ENCODE data around the gene IDH1.

IDH1 gene

DNA sequence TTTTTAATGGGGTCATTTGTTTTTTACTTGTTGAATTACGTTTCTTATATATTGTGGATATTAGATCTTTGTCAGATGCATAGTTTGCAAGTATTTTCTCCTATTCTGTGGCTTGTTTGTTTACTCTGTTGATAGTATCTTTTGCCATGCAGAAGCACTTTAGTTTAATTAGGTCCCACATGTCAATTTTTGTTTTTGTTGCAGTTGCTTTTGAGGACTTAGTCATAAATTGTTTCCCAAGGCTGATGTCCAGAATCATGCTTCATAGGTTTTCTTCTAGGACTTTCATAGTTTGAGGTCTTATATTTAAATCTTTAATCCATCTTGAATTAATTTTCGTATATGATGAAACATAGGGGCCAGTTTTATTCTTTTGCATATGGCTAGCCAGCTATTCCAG, 24.4 kb upstream of the IDH1 start:
- TF ChIP-seq SPI1 (IDR thresholded peaks at IDR 0.05; ENCODE audit: borderline replicate concordance, low read depth) (no peak), GABPA (IDR thresholded peaks at IDR 0.05; ENCODE audit: low read depth) (no peak), POLR2AphosphoS5 (IDR thresholded peaks at IDR 0.05; ENCODE audit: low read depth) (no peak)
- TF ChIP-seq, protein P1, sequence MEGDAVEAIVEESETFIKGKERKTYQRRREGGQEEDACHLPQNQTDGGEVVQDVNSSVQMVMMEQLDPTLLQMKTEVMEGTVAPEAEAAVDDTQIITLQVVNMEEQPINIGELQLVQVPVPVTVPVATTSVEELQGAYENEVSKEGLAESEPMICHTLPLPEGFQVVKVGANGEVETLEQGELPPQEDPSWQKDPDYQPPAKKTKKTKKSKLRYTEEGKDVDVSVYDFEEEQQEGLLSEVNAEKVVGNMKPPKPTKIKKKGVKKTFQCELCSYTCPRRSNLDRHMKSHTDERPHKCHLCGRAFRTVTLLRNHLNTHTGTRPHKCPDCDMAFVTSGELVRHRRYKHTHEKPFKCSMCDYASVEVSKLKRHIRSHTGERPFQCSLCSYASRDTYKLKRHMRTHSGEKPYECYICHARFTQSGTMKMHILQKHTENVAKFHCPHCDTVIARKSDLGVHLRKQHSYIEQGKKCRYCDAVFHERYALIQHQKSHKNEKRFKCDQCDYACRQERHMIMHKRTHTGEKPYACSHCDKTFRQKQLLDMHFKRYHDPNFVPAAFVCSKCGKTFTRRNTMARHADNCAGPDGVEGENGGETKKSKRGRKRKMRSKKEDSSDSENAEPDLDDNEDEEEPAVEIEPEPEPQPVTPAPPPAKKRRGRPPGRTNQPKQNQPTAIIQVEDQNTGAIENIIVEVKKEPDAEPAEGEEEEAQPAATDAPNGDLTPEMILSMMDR (IDR thresholded peaks at IDR 0.05; ENCODE audit: insufficient read depth, low read length): no peak
- TF ChIP-seq, protein P2, sequence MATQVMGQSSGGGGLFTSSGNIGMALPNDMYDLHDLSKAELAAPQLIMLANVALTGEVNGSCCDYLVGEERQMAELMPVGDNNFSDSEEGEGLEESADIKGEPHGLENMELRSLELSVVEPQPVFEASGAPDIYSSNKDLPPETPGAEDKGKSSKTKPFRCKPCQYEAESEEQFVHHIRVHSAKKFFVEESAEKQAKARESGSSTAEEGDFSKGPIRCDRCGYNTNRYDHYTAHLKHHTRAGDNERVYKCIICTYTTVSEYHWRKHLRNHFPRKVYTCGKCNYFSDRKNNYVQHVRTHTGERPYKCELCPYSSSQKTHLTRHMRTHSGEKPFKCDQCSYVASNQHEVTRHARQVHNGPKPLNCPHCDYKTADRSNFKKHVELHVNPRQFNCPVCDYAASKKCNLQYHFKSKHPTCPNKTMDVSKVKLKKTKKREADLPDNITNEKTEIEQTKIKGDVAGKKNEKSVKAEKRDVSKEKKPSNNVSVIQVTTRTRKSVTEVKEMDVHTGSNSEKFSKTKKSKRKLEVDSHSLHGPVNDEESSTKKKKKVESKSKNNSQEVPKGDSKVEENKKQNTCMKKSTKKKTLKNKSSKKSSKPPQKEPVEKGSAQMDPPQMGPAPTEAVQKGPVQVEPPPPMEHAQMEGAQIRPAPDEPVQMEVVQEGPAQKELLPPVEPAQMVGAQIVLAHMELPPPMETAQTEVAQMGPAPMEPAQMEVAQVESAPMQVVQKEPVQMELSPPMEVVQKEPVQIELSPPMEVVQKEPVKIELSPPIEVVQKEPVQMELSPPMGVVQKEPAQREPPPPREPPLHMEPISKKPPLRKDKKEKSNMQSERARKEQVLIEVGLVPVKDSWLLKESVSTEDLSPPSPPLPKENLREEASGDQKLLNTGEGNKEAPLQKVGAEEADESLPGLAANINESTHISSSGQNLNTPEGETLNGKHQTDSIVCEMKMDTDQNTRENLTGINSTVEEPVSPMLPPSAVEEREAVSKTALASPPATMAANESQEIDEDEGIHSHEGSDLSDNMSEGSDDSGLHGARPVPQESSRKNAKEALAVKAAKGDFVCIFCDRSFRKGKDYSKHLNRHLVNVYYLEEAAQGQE (IDR thresholded peaks at IDR 0.05; ENCODE audit: insufficient replicate concordance, low read depth): no peak
- Histone ChIP-seq H3K27ac (replicated peaks) (no peak overlapping the region), H3K27me3 (ENCODE audit: insufficient read depth, poor library complexity, severe bottlenecking) (no peaks in the 10 kb centered on the region), H3K4me3 (replicated peaks; ENCODE audit: insufficient read depth, low read length) (no peak overlapping the region)
- DNase-seq (ENCODE audit: low read depth in 1 of 2, low spot score in 1 of 2): no peak

- no peak overlapping the region for H3K27ac ChIP-seq (replicated peaks)
- DNase-seq (ENCODE audit: low read depth in 1 of 2, low spot score in 1 of 2): no peak
- H3K27me3 ChIP-seq (ENCODE audit: insufficient read depth, poor library complexity, severe bottlenecking): no peaks in the 10 kb centered on the region
- no peak overlapping the region for H3K4me3 ChIP-seq (replicated peaks; ENCODE audit: insufficient read depth, low read length)
- no peak for TF ChIP-seq SPI1 (IDR thresholded peaks at IDR 0.05; ENCODE audit: borderline replicate concordance, low read depth)
- TF ChIP-seq POLR2AphosphoS5 (IDR thresholded peaks at IDR 0.05; ENCODE audit: low read depth): no peak
- no peak for TF ChIP-seq GABPA (IDR thresholded peaks at IDR 0.05; ENCODE audit: low read depth)
- TF ChIP-seq, protein P1 (IDR thresholded peaks at IDR 0.05; ENCODE audit: insufficient read depth, low read length): no peak
Measured at GRCh38 chr2:208278549-208278948, 23.7 kb upstream of the IDH1 start.

DNA sequence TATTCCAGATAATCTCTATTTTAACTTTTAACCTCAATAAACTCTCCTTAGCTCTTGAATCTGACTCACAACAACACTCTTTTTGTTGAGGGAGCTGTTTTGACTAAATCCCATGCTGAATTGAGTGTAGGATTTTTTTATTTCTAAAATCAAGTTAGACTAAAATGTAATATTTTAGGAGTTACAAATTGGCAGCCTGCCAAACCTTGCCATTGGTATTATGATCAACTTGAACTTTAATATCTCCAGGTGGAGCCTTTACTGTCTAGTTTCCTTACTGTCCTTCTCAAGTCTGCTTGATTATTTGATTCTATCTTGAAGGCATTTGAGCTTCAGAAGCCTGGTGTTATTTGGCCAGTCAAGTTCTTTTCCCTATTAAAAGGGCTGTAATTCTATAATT, 19.9 kb upstream of the IDH1 start:
- Histone ChIP-seq H3K4me3 (replicated peaks; ENCODE audit: insufficient read depth, low read length) (no peak overlapping the region), H3K27me3 (ENCODE audit: insufficient read depth, poor library complexity, severe bottlenecking) (no peaks in the 10 kb centered on the region), H3K27ac (replicated peaks) (no peak overlapping the region)
- TF ChIP-seq, protein P2 (IDR thresholded peaks at IDR 0.05; ENCODE audit: insufficient replicate concordance, low read depth): no peak
- TF ChIP-seq POLR2AphosphoS5 (IDR thresholded peaks at IDR 0.05; ENCODE audit: low read depth) (no peak), SPI1 (IDR thresholded peaks at IDR 0.05; ENCODE audit: borderline replicate concordance, low read depth) (no peak), GABPA (IDR thresholded peaks at IDR 0.05; ENCODE audit: low read depth) (no peak)
- TF ChIP-seq, protein P1 (IDR thresholded peaks at IDR 0.05; ENCODE audit: insufficient read depth, low read length): no peak
- no peak for DNase-seq (ENCODE audit: low read depth in 1 of 2, low spot score in 1 of 2)

- Histone ChIP-seq H3K27me3 (ENCODE audit: insufficient read depth, poor library complexity, severe bottlenecking) (no peaks in the 10 kb centered on the region), H3K27ac (replicated peaks) (no peak overlapping the region), H3K4me3 (replicated peaks; ENCODE audit: insufficient read depth, low read length) (no peak overlapping the region)
- DNase-seq (ENCODE audit: low read depth in 1 of 2, low spot score in 1 of 2): no peak
- TF ChIP-seq GABPA (IDR thresholded peaks at IDR 0.05; ENCODE audit: low read depth) (no peak), SPI1 (IDR thresholded peaks at IDR 0.05; ENCODE audit: borderline replicate concordance, low read depth) (no peak), POLR2AphosphoS5 (IDR thresholded peaks at IDR 0.05; ENCODE audit: low read depth) (no peak)
- TF ChIP-seq, protein P2 (IDR thresholded peaks at IDR 0.05; ENCODE audit: insufficient replicate concordance, low read depth): no peak
- TF ChIP-seq, protein P1 (IDR thresholded peaks at IDR 0.05; ENCODE audit: insufficient read depth, low read length): no peak
Measured at GRCh38 chr2:208269091-208269490, 14.2 kb upstream of the IDH1 start.

Data from HL-60 (cell line).